SK-N-MC (cell line): ENCODE data around the gene RASSF1.

Experiments
- EZH2 ChIP-seq: fragments of 200-600 bp; sonication (generic); IDR thresholded peaks from one replicate; pipeline ENCODE4 v1.6.1; 2017; ENCODE audit warnings: antibody characterized with exemption
- FOXP2 ChIP-seq: optimal IDR thresholded peaks from 2 replicates; pipeline ENCODE3; 2011; ENCODE audit warnings: mild to moderate bottlenecking, moderate library complexity; ENCODE audit not compliant: insufficient read depth; ENCODE audit errors: extremely low read length, control extremely low read depth
- POLR2AphosphoS5 ChIP-seq: IDR thresholded peaks from 2 replicates; pipeline ENCODE4 v1.6.1; 2012; ENCODE audit warnings: mild to moderate bottlenecking, low read depth, low read length, borderline replicate concordance

- TF ChIP-seq POLR2AphosphoS5 (no peak), EZH2 (no peak), FOXP2 (no peak)
These were observed 13.6 kb upstream of the RASSF1 start for GRCh38 chr3:50354186-50354764.
